WERI-Rb-1 (cell line): Measurements from ENCODE around the gene FHAD1.

ENCODE experiments used
- DNase-seq: peaks from one replicate; pipeline ENCODE4 v3.0.0-alpha.2; 2020
- H3K27ac ChIP-seq: fragments of 250-450 bp; sonication (Bioruptor Pico); 2 replicates; pipeline ENCODE4 v1.5.1; 2020; ENCODE audit warnings: mild to moderate bottlenecking, moderate library complexity
- H3K27me3 ChIP-seq: fragments of 250-450 bp; sonication (Bioruptor Pico); 2 replicates; pipeline ENCODE4 v1.5.1; 2021; ENCODE audit warnings: mild to moderate bottlenecking, low read depth, moderate library complexity; ENCODE audit not compliant: insufficient read depth, severe bottlenecking
- H3K36me3 ChIP-seq: fragments of 250-450 bp; sonication (Bioruptor Pico); 2 replicates; pipeline ENCODE4 v1.5.1; 2020; ENCODE audit warnings: mild to moderate bottlenecking, moderate library complexity
- H3K4me3 ChIP-seq: 2 replicates; pipeline ENCODE4 v1.5.1; 2011; ENCODE audit warnings: low read depth, mild to moderate bottlenecking, control low read depth, low read length
- H3K9me3 ChIP-seq: fragments of 250-450 bp; sonication (Bioruptor Pico); 2 replicates; pipeline ENCODE4 v1.5.1; 2021; ENCODE audit warnings: mild to moderate bottlenecking, moderate library complexity; ENCODE audit not compliant: severe bottlenecking
- CTCF ChIP-seq: IDR thresholded peaks from 2 replicates; pipeline ENCODE4 v1.5.1; 2011; ENCODE audit warnings: low read depth, mild to moderate bottlenecking, control low read depth, inconsistent platforms, low read length

The FHAD1 gene

DNA sequence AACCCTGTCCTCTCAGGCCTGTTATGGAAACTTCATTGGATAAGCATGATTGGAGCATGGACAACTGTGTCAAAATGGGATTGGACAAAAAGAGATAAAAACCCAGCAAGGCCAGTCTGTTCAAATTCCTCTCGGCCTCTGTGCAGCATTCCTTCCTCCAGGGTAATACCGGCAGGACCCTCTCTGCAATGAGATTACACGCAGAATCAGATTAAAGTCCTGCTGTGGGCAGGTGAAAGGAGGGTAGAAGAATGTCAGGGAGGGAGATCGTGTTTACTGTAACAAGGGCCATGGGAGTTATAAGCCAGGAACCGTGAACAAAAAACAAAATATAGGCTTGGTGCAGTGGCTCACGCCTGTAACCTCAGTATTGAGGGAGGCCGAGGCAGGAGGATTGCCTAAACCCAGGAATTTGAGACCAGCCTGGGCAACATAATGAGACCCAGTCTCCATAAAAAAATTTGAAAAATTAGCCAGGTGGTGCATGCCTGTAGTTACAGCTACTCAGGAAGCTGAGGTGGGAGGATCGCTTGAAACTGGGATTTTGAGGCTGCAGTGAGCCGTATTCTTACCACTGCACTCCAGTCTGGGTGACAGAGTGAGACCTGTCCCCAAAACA is 157.0 kb downstream of the FHAD1 start:
- Histone ChIP-seq H3K9me3 (peaks cover 7% of the 10 kb centered on the region), H3K36me3 (no peaks in the 10 kb centered on the region), H3K4me3 (no peak overlapping the region), H3K27me3 (no peaks in the 10 kb centered on the region), H3K27ac (no peak overlapping the region)
- DNase-seq: no peak
- TF ChIP-seq CTCF: no peak

DNA sequence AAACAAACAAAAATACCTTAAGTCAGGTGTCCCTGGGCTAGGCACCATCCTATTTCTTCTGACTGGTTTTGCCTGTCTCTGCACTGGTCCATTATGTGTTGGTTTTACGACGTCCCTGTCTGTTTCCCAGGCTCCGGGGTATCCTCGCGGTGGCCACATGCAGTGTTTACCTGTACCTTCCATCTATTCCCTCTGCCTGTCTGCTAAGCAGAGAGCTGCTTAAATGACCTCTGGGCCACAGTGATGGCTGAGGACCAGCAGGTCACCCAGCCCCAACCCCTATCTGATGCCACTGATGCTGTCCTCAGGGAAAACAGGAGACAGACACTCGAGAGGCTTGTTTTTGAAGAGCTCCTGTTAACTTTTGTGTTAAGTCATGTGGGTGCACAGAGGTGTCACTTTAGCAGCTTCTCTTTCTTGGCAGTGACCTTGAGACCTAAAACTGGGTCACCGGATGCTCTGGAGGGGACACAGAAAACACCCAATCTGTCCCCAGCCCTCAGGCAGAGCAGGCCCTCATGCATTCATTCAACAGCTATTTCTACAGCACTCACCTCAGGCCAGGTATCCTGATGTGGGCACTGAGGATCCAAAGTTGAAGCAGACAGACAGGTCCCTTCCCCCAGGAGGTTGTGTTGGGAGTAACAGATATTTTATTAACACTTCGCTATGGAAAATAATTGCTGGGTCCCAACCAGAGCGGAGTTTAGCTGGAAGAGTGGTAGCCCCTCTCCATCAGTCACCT is 158.3 kb downstream of the FHAD1 start:
- Histone ChIP-seq H3K27me3 (no peaks in the 10 kb centered on the region), H3K4me3 (no peak overlapping the region), H3K36me3 (no peaks in the 10 kb centered on the region), H3K27ac (no peak overlapping the region), H3K9me3 (no peaks in the 10 kb centered on the region)
- TF ChIP-seq CTCF: no peak
- no peak for DNase-seq

DNA sequence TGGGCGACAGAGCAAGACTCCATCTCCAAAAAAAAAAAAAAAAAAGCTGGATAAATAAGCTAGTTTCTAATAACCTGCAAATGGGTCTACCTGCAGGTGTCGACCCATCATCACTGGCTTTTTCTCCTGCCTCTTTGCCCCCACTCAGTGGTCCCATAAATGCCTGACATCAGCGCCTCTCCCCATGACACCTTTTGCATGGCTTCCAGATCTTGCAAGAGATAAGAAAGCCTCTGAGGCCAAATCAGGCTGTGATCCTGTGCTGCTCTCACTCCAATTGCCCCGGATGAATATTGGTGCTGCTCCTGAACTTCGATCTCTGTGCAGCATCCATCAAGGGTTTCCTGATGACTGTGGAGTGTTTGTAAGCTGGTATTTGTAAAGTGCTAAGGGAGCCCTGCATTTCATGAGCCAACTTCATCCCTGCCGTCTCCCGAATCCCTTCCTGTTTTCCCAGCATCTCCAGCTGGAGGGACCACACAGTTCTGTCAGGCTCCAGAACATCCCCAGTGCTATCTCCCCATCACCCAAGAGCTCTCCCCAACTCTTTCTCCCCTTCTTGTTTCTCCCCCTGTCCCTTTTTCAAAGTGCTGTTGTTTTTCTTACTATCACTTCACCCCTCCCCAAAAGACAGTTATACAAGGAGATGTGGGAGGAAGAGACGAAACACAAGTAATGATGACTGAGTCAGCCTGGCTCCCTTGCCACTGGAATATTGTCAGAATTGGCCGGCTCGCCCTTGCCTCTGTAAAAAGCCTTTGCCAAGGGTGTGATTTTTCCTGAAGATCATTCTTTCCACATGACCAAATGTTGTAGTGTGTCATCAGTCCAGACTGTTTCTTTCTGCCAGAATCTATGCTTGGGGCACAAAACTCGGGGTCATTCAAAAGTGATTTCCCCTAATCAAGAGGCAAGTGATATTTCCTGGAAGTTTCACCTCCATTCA is 159.9 kb downstream of the FHAD1 start:
- no peaks in the 10 kb centered on the region for H3K9me3 ChIP-seq
- no peak for DNase-seq
- H3K4me3 ChIP-seq: no peak overlapping the region
- H3K36me3 ChIP-seq: no peaks in the 10 kb centered on the region; the same call in 1 of the 2 replicates
- no peak overlapping the region for H3K27ac ChIP-seq
- no peak for TF ChIP-seq CTCF
- H3K27me3 ChIP-seq: no peaks in the 10 kb centered on the region

- H3K36me3 ChIP-seq: peaks cover 5% of the 10 kb centered on the region
- no peak for DNase-seq
- no peak overlapping the region for H3K27ac ChIP-seq
- TF ChIP-seq CTCF: no peak
- H3K9me3 ChIP-seq: no peaks in the 10 kb centered on the region
- H3K4me3 ChIP-seq: no peak overlapping the region
- H3K27me3 ChIP-seq: no peaks in the 10 kb centered on the region
Measured at GRCh38 chr1:15407580-15407979, 160.6 kb downstream of the FHAD1 start.

- Histone ChIP-seq H3K36me3 (peaks cover 18% of the 10 kb centered on the region), H3K4me3 (peak overlapping the region; percentile 88), H3K9me3 (no peaks in the 10 kb centered on the region), H3K27me3 (no peaks in the 10 kb centered on the region), H3K27ac (peak overlapping the region; percentile 87)
- no peak for DNase-seq
- TF ChIP-seq CTCF: no peak
Measured at GRCh38 chr1:15408890-15409387, 161.9 kb downstream of the FHAD1 start.
